ENCODE measurements around the gene FIZ1. TPM values are rescaled to one million over a fixed set of nuclear protein-coding genes. Genes with fewer than 3 reads are reported as not detected.

FIZ1 gene
- total RNA-seq, 2 experiments from 2014 or later: 6.0 to 17.1 TPM

DNA sequence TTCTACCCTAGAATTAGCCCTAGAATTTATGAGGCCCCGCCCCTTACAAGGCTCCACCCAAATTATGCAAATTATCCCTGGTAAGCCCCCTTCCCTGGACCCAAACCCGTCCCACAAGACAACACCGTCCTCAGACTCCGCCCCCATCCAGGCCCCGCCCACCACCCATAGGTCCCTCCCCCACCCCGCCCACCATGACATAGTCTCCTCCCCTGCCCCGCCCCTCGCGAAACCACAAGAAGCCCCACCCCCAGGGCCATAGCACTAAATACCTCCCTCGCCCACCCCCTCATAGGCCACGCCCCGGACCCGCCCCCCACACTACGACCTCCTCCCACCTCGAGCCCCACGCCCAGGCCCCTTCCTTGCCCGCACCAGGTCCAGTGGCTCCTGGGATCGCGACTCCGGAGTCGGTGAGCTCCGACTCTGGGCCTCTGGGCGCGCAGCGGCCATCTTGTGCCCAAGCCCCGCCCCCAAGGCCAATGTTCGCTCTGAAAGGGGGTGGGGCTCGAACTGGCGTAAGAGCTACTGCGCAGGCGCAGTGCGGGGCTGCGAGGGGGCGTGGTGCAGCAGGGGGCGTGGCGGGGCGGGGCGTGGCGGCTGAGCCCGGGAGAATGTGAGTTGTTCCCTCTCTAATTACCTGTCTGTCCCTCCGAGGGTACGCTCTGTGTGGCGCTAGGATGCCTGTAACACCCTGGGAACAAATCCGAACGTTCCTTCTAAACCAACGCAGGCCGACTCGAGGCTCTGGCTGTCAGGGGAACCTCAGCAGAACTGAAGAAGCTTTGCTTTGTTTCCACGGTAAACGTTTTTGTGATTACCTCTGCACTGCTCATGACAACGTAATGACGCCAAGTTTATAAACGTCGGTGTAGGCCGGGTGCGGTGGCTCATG is 25.0 kb upstream of the FIZ1 start, which contains the start of gene ZNF784:
Gene ZNF784 (minus strand): TSS at position 458 of the 895 bp plus-strand sequence. CDS start 5 bp downstream, at position 453.
- Histone ChIP-seq H3K4me1 (ENCODE audit: insufficient read depth, low read length, poor library complexity, severe bottlenecking) (peaks cover 11% of the 10 kb centered on the region), H3K27ac (ENCODE audit: low read depth, low read length, poor library complexity, severe bottlenecking) (peak within 1 kb of the TSS; percentile 63), H2AFZ (ENCODE audit: low read length) (peak within 1 kb of the TSS; percentile 46; the same call in 1 of the 2 replicates), H3K9me3 (ENCODE audit: low read length) (no peaks in the 10 kb centered on the region), H3K36me3 (ENCODE audit: insufficient read depth, low read length) (peaks cover 8% of the 10 kb centered on the region; the same call in 1 of the 2 replicates), H3K4me2 (ENCODE audit: low read length) (peak within 1 kb of the TSS; percentile 91), H3K4me3 (ENCODE audit: low read depth, low read length, poor library complexity, severe bottlenecking) (peak within 1 kb of the TSS; percentile 67), H3K79me2 (ENCODE audit: insufficient read depth, low read depth, low read length) (no peaks in the 10 kb centered on the region), H3K9me2 (ENCODE audit: insufficient read depth, low read length) (no peaks in the 10 kb centered on the region), H4K20me1 (ENCODE audit: insufficient read depth, low read length) (no peaks in the 10 kb centered on the region)
- ChIA-PET CTCF (ENCODE audit: unreplicated experiment) (interaction anchor here (0.6 to 0.7 kb wide), 3 partner anchors 13 to 107 kb away, joined by 3 to 4 read pairs (median 3); no protein-coding TSS in a partner anchor), POLR2A (interaction anchor here (0.6 to 1.3 kb wide), 12 partner anchors 9 to 690 kb away, joined by 3 to 15 read pairs (median 4); partner anchors contain the start of genes FIZ1, U2AF2 and ZSCAN5A)
- peak; percentile 97 for DNase-seq (ENCODE audit: low spot score)
- TF ChIP-seq, protein P1, sequence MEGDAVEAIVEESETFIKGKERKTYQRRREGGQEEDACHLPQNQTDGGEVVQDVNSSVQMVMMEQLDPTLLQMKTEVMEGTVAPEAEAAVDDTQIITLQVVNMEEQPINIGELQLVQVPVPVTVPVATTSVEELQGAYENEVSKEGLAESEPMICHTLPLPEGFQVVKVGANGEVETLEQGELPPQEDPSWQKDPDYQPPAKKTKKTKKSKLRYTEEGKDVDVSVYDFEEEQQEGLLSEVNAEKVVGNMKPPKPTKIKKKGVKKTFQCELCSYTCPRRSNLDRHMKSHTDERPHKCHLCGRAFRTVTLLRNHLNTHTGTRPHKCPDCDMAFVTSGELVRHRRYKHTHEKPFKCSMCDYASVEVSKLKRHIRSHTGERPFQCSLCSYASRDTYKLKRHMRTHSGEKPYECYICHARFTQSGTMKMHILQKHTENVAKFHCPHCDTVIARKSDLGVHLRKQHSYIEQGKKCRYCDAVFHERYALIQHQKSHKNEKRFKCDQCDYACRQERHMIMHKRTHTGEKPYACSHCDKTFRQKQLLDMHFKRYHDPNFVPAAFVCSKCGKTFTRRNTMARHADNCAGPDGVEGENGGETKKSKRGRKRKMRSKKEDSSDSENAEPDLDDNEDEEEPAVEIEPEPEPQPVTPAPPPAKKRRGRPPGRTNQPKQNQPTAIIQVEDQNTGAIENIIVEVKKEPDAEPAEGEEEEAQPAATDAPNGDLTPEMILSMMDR (conservative IDR thresholded peaks at IDR 0.05; ENCODE audit: low read length): no peak
- TF ChIP-seq EZH2phosphoT487 (IDR thresholded peaks at IDR 0.05; ENCODE audit: borderline replicate concordance, low read depth, low read length): no peak
- intact Hi-C loops (cut with micrococcal nuclease; ENCODE audit: unreplicated experiment): no loop called here
- BruUV-seq (replicated peaks): no TSS peak

DNA sequence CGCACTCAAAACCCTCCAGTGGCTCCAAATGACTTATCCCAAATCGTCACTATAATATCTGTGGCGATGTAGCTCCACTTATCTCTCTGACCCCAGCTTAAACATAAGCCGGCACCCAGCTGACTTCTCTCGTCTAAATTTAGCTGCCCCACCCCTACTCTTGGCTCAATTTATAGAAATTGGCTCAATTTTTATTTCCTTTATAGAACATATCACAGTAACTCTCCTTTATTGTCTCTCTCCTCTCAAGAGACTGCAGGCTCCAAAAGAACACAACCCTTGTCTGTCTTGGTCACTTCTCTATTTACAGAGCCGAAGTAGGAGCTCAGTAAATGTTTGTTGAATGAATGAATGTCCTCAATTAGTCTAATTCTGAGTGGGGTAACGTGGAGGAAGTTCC is 24.2 kb upstream of the FIZ1 start:
- H3K9me3 ChIP-seq (ENCODE audit: low read length): no peaks in the 10 kb centered on the region
- CTCF ChIA-PET (ENCODE audit: unreplicated experiment): no interaction called here
- H3K4me3 ChIP-seq (ENCODE audit: low read depth, low read length, poor library complexity, severe bottlenecking): peak overlapping the region; percentile 58
- H3K79me2 ChIP-seq (ENCODE audit: insufficient read depth, low read depth, low read length): no peaks in the 10 kb centered on the region
- peak overlapping the region; percentile 33 for H3K4me2 ChIP-seq (ENCODE audit: low read length)
- POLR2A ChIA-PET: no interaction called here
- intact Hi-C loops (cut with micrococcal nuclease; ENCODE audit: unreplicated experiment): no loop called here
- BruUV-seq (replicated peaks): no TSS peak
- peaks cover 11% of the 10 kb centered on the region for H3K4me1 ChIP-seq (ENCODE audit: insufficient read depth, low read length, poor library complexity, severe bottlenecking)
- H3K9me2 ChIP-seq (ENCODE audit: insufficient read depth, low read length): no peaks in the 10 kb centered on the region
- no peak overlapping the region for H2AFZ ChIP-seq (ENCODE audit: low read length)
- no peak overlapping the region for H3K27ac ChIP-seq (ENCODE audit: low read depth, low read length, poor library complexity, severe bottlenecking)
- DNase-seq (ENCODE audit: low spot score): no peak
- H4K20me1 ChIP-seq (ENCODE audit: insufficient read depth, low read length): no peaks in the 10 kb centered on the region
- TF ChIP-seq, protein P1 (conservative IDR thresholded peaks at IDR 0.05; ENCODE audit: low read length): no peak
- no peak for TF ChIP-seq EZH2phosphoT487 (IDR thresholded peaks at IDR 0.05; ENCODE audit: borderline replicate concordance, low read depth, low read length)
- peaks cover 8% of the 10 kb centered on the region; the same call in 1 of the 2 replicates for H3K36me3 ChIP-seq (ENCODE audit: insufficient read depth, low read length)
